ENCODE results near the gene PLEKHG1. TPM values are rescaled to one million over a fixed set of nuclear protein-coding genes. Genes with fewer than 3 reads are reported as not detected.

Gene PLEKHG1
- total and polyA plus RNA-seq, 2 donors (not counting 1 experiment from before 2014, with no cell fraction given) = 66.2 to 450 TPM

- Histone ChIP-seq H3K36me3 (replicated peaks in 1 of 2; ENCODE audit: control extremely low read depth in 1 of 2, control insufficient read depth in 1 of 2, extremely low read depth in 1 of 2, insufficient read depth in 2 of 2, low read length in 1 of 2) (peaks cover 3 to 8% of the 10 kb centered on the region in 2 experiments), H3K27me3 (replicated peaks in 1 of 4; ENCODE audit: control extremely low read depth in 1 of 4, control insufficient read depth in 3 of 4, insufficient read depth in 4 of 4, low read length in 3 of 4) (no peaks in the 10 kb centered on the region), H2AFZ (ENCODE audit: insufficient read depth, low read depth, low read length, poor library complexity, severe bottlenecking) (no peak overlapping the region), H4K20me1 (ENCODE audit: control insufficient read depth, insufficient read depth, low read length, poor library complexity, severe bottlenecking) (peaks cover 5% of the 10 kb centered on the region), H3K4me3 (ENCODE audit: control extremely low read depth in 1 of 5, extremely low read depth in 1 of 5, insufficient read depth in 1 of 5, low read depth in 2 of 5, low read length in 4 of 5) (peak overlapping the region in 1 of 5 experiments; percentile 9), H3K4me1 (ENCODE audit: control insufficient read depth in 2 of 2, insufficient read depth in 2 of 2, low read length in 2 of 2) (peaks cover 72 to 80% of the 10 kb centered on the region in 2 donors), H3K27ac (ENCODE audit: low read length in 2 of 2) (peak overlapping the region; percentile 60 to 65), H3K9me3 (ENCODE audit: control extremely low read depth in 1 of 3, control insufficient read depth in 2 of 3, insufficient read depth in 1 of 3, low read length in 2 of 3) (no peaks in the 10 kb centered on the region), H3K9ac (ENCODE audit: low read length) (no peak overlapping the region), H3K79me2 (ENCODE audit: control insufficient read depth, insufficient read depth, low read length) (peaks cover 99% of the 10 kb centered on the region), H3K4me2 (replicated peaks; ENCODE audit: low read depth, low read length, poor library complexity, severe bottlenecking) (peak overlapping the region; percentile 46)
- peak overlapping the region; percentile 24 for H3K4me3 Mint-ChIP-seq
- no peaks in the 10 kb centered on the region for H3K27me3 Mint-ChIP-seq
- TF ChIP-seq CTCF (IDR thresholded peaks at IDR 0.05) = no peak
- no peak for TF ChIP-seq EZH2 (IDR thresholded peaks at IDR 0.05; ENCODE audit: borderline replicate concordance, insufficient read depth, low read depth, low read length, poor library complexity, severe bottlenecking)
- CTCF ChIA-PET = interaction anchor here (0.7 to 2.4 kb wide), 5 partner anchors 8 to 200 kb away, joined by 3 to 12 read pairs (median 4); no protein-coding TSS in a partner anchor
- no peak for ATAC-seq (ENCODE audit: low read depth)
- intact Hi-C loops (cut with micrococcal nuclease) = no loop called here
- POLR2A ChIA-PET = no interaction called here
- H3K27ac Mint-ChIP-seq = peak overlapping the region; percentile 65
- WGBS (ENCODE audit: insufficient coverage) = 60% methylated on average over 2 of the region's 6 CpGs
- H3K9me3 Mint-ChIP-seq (ENCODE audit: insufficient read depth) = no peaks in the 10 kb centered on the region
- H3K4me1 Mint-ChIP-seq = peaks cover 92% of the 10 kb centered on the region
- peak; percentile 23 for DNase-seq
Observed at GRCh38 chr6:150617496-150618460, 18.1 kb downstream of the PLEKHG1 start.
